Neural progenitor cell (in vitro differentiated cells): Measurements from ENCODE around the gene TIGD2. TPM values are rescaled to one million over a fixed set of nuclear protein-coding genes. Genes with fewer than 3 reads are reported as not detected.
A peak's percentile ranks its signal among the peaks of the same experiment; 100 is the strongest.

Experiments used
- DNase-seq: peaks from one replicate; pipeline ENCODE4 v3.0.0-alpha.2; 2016; ENCODE audit warnings: low spot score
- H2AFZ ChIP-seq: fragments of 200-600 bp; sonication (generic); replicated peaks from 2 replicates; pipeline ENCODE4 v1.6.1; 2016; ENCODE audit warnings: antibody characterized with exemption
- H3F3A ChIP-seq: fragments of 200-600 bp; sonication (generic); 2 replicates; pipeline ENCODE4 v1.6.1; 2016; ENCODE audit warnings: antibody characterized with exemption, low read depth
- H3K27ac ChIP-seq: fragments of 200-600 bp; sonication (generic); 2 replicates; pipeline ENCODE4 v1.5.1; 2016; ENCODE audit warnings: mild to moderate bottlenecking
- H3K27me3 ChIP-seq: fragments of 200-600 bp; sonication (generic); 2 replicates; pipeline ENCODE4 v1.6.1; 2016; ENCODE audit warnings: mild to moderate bottlenecking, moderate library complexity
- H3K36me3 ChIP-seq: fragments of 200-600 bp; sonication (generic); 2 replicates; pipeline ENCODE4 v1.5.1; 2016
- H3K4me1 ChIP-seq: fragments of 200-600 bp; sonication (generic); 2 replicates; pipeline ENCODE4 v1.6.1; 2016; ENCODE audit warnings: mixed run types
- H3K4me2 ChIP-seq: fragments of 200-600 bp; sonication (generic); 2 replicates; pipeline ENCODE4 v1.6.1; 2016
- H3K4me3 ChIP-seq: fragments of 200-600 bp; sonication (generic); 2 replicates; pipeline ENCODE4 v1.5.1; 2016
- H3K79me2 ChIP-seq: fragments of 200-600 bp; sonication (generic); 2 replicates; pipeline ENCODE4 v1.6.1; 2016; ENCODE audit warnings: low read depth
- H3K9ac ChIP-seq: fragments of 200-600 bp; sonication (generic); 2 replicates; pipeline ENCODE4 v1.6.1; 2016
- H3K9me3 ChIP-seq: fragments of 200-600 bp; sonication (generic); 2 replicates; pipeline ENCODE4 v1.5.1; 2016; ENCODE audit warnings: low read depth
- H4K20me1 ChIP-seq: fragments of 200-600 bp; sonication (generic); 2 replicates; pipeline ENCODE4 v1.6.1; 2016; ENCODE audit warnings: low read depth
- H3K27ac Mint-ChIP-seq: 3 replicates; pipeline ENCODE4 v1.8.0; 2021; ENCODE audit warnings: mixed read lengths
- H3K27me3 Mint-ChIP-seq: 2 replicates; pipeline ENCODE4 v1.8.0; 2022; ENCODE audit warnings: low read depth, mild to moderate bottlenecking, inconsistent platforms, moderate library complexity, mixed read lengths; ENCODE audit not compliant: insufficient read depth
- H3K36me3 Mint-ChIP-seq: 3 replicates; pipeline ENCODE4 v1.8.0; 2021; ENCODE audit warnings: mixed read lengths
- H3K4me1 Mint-ChIP-seq: 3 replicates; pipeline ENCODE4 v1.8.0; 2021; ENCODE audit warnings: mixed read lengths
- H3K4me3 Mint-ChIP-seq: 3 replicates; pipeline ENCODE4 v1.8.0; 2021; ENCODE audit warnings: mild to moderate bottlenecking, moderate library complexity, mixed read lengths
- H3K9me3 Mint-ChIP-seq: 3 replicates; pipeline ENCODE4 v1.8.0; 2020; ENCODE audit warnings: mixed read lengths
- CTCF ChIP-seq: fragments of 200-600 bp; sonication (generic); IDR thresholded peaks from 2 replicates; pipeline ENCODE4 v1.5.1; 2017; ENCODE audit warnings: antibody characterized with exemption, mild to moderate bottlenecking
- EZH2 ChIP-seq: fragments of 200-600 bp; sonication (generic); IDR thresholded peaks from 2 replicates; pipeline ENCODE4 v1.6.1; 2017; ENCODE audit warnings: antibody characterized with exemption, mild to moderate bottlenecking, moderate library complexity
- EZH2phosphoT487 ChIP-seq: fragments of 200-600 bp; sonication (generic); IDR thresholded peaks from 2 replicates; pipeline ENCODE4 v1.6.1; 2017; ENCODE audit warnings: antibody characterized with exemption
- total RNA-seq: library from RNA; depleted of rRNA; stranded (reverse); fragments of >200 nt; gene quantifications from 2 replicates; pipeline ENCODE4 v1.2.3, GENCODE V29; 2015; ENCODE audit warnings: low replicate concordance

The TIGD2 gene
- total RNA-seq, 1 donor from 2014 or later: 28.1 TPM

GRCh38 chr4:89152972-89153371 lies 41.6 kb downstream of the TIGD2 start:
- Histone ChIP-seq H3K4me2 (no peak overlapping the region), H3K36me3 (no peaks in the 10 kb centered on the region), H3K27me3 (no peaks in the 10 kb centered on the region), H3K27ac (no peak overlapping the region), H4K20me1 (no peaks in the 10 kb centered on the region), H3K9ac (no peak overlapping the region), H2AFZ (no peak overlapping the region), H3K9me3 (no peaks in the 10 kb centered on the region), H3K79me2 (no peaks in the 10 kb centered on the region), H3K4me3 (no peak overlapping the region), H3F3A (no peaks in the 10 kb centered on the region), H3K4me1 (peaks cover 8% of the 10 kb centered on the region)
- no peak overlapping the region for H3K27ac Mint-ChIP-seq
- peak; percentile 24 for DNase-seq
- H3K36me3 Mint-ChIP-seq: no peaks in the 10 kb centered on the region
- TF ChIP-seq EZH2 (no peak), CTCF (no peak), EZH2phosphoT487 (no peak)
- H3K9me3 Mint-ChIP-seq: no peaks in the 10 kb centered on the region
- H3K4me3 Mint-ChIP-seq: no peak overlapping the region
- peaks cover 13% of the 10 kb centered on the region for H3K4me1 Mint-ChIP-seq
- H3K27me3 Mint-ChIP-seq: no peaks in the 10 kb centered on the region

- H3K9ac ChIP-seq: no peak overlapping the region
- no peak overlapping the region for H3K27ac ChIP-seq
- H3K9me3 ChIP-seq: no peaks in the 10 kb centered on the region
- no peaks in the 10 kb centered on the region for H3K27me3 ChIP-seq
- DNase-seq: no peak
- no peak overlapping the region for H3K4me2 ChIP-seq
- H3K4me3 ChIP-seq: no peak overlapping the region
- H3K4me1 Mint-ChIP-seq: peaks cover 13% of the 10 kb centered on the region
- no peaks in the 10 kb centered on the region for H3K27me3 Mint-ChIP-seq
- H3K4me1 ChIP-seq: peaks cover 8% of the 10 kb centered on the region
- no peak overlapping the region for H3K4me3 Mint-ChIP-seq
- no peaks in the 10 kb centered on the region for H3K36me3 Mint-ChIP-seq
- no peak overlapping the region for H3K27ac Mint-ChIP-seq
- no peaks in the 10 kb centered on the region for H3K36me3 ChIP-seq
- H4K20me1 ChIP-seq: no peaks in the 10 kb centered on the region
- H2AFZ ChIP-seq: no peak overlapping the region
- H3F3A ChIP-seq: no peaks in the 10 kb centered on the region
- no peaks in the 10 kb centered on the region for H3K79me2 ChIP-seq
- no peaks in the 10 kb centered on the region for H3K9me3 Mint-ChIP-seq
- TF ChIP-seq EZH2 (no peak), CTCF (no peak), EZH2phosphoT487 (no peak)
Measured at GRCh38 chr4:89156174-89156914, 45.0 kb downstream of the TIGD2 start.

- Histone ChIP-seq H3K9ac (no peak overlapping the region), H2AFZ (no peak overlapping the region), H3K27me3 (no peaks in the 10 kb centered on the region), H4K20me1 (no peaks in the 10 kb centered on the region), H3K4me2 (no peak overlapping the region), H3K79me2 (no peaks in the 10 kb centered on the region), H3K4me1 (peaks cover 8% of the 10 kb centered on the region), H3K9me3 (no peaks in the 10 kb centered on the region), H3F3A (no peaks in the 10 kb centered on the region), H3K27ac (no peak overlapping the region), H3K36me3 (no peaks in the 10 kb centered on the region), H3K4me3 (no peak overlapping the region)
- DNase-seq: no peak
- Mint-ChIP-seq H3K27me3 (no peaks in the 10 kb centered on the region), H3K4me1 (peaks cover 13% of the 10 kb centered on the region), H3K27ac (no peak overlapping the region), H3K4me3 (no peak overlapping the region), H3K36me3 (no peaks in the 10 kb centered on the region), H3K9me3 (no peaks in the 10 kb centered on the region)
- TF ChIP-seq EZH2 (no peak), EZH2phosphoT487 (no peak), CTCF (no peak)
Measured at GRCh38 chr4:89157488-89158024, 46.2 kb downstream of the TIGD2 start.
